M059J (cell line): ENCODE measurements around the gene MTHFD2. TPM values are rescaled to one million over a fixed set of nuclear protein-coding genes. Genes with fewer than 3 reads are reported as not detected.
"Not testable (repeated sequence)": the region's sequence is repeated elsewhere in the genome, so short reads cannot be mapped to it uniquely, and the experiment has no call there.

Experiments used
- DNase-seq: peaks from one replicate; pipeline ENCODE4 v3.0.0-alpha.2; 2012; ENCODE audit warnings: low read depth
- total RNA-seq: library from RNA; depleted of rRNA; stranded (reverse); fragments of >200 nt; shearing (Covaris generic); gene quantifications from 2 replicates; pipeline ENCODE4 v1.2.3, GENCODE V29; 2014

Gene MTHFD2
- total RNA-seq, 1 experiment from 2014 or later, result 73.4 TPM

DNA sequence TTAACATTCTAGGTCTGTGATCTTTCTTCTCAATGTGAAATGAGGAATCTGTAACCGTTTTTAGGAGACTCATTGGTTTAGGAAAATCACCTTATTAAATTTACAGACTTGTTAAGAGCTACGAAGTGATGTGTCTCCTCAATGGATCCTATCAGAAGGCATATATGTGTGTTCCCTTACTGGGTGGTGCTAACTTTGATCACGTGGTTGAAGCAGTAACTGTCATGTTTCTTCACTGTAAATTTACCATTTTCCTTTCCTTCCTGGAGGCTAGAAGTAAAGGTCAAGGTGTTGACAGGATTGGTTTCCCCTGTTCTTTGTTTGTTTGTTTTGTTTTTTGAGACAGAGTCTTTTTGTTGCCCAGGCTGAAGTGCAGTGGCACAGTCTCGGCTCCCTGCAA is 1.4 kb upstream of the MTHFD2 start:
- DNase-seq, result no peak

DNA sequence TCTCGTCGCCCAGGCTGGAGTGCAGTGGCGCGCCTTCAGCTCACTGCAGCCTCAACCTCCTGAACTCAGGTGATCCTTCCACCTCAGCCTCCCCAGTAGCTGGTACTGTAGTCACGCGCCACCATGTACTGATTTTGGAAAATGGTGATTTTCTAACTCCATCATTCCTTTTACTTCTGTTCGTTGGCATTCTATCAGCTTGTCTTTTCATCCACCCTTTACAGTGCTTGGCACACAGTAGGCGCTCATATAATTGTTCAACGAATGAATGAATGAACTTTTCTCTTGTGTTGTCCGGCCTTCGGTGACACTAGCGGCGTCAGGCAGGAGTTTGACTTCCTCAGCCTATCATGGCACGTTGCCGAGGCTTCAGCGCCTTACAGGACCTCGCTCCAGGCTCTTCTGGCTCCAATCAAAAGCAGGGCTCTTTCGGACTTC is 373 bp upstream of the MTHFD2 start:
- no peak for DNase-seq

DNA sequence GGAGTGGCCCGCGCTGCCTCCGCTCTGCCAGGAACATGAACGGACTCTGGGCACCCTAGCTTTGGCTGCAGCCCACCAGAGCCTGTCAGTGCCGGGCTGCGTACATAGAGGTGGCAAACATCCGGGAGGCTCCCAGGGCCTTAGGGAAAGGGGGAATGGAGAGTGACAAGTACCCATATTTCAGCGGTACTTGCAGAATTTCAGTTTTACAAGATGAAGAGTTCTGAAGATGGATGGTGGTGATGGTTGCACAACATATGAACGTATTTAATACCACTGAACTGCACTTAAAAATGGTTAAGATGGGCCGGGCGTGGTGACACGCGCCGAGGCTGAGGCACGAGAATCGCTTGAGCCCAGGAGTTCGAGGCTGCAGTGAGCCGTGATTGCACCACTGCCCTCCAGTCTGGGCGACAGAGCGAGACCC is 873 bp downstream of the MTHFD2 start:
- DNase-seq, result no peak

DNA sequence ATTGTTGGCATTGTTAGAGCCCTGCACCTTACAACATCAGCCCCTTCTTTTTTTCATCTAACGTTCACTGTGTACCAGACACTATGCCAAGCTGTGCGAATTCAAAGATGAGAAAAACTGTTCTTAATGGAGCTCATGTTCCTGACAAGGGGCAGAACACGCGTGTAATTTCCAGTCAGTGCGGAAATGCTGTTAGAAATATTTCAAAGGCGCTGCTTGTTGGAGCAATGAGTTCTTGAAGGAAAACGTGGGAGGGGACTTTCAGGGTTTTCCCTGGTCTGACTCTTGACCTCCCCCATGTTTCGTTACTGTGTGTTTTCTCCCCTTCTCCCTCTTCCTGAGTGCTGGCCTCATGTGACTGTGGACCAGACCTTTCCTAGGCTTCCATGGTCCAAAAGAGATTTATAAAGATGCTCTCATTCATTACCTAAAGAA is 1.5 kb downstream of the MTHFD2 start:
- DNase-seq, result no peak

DNA sequence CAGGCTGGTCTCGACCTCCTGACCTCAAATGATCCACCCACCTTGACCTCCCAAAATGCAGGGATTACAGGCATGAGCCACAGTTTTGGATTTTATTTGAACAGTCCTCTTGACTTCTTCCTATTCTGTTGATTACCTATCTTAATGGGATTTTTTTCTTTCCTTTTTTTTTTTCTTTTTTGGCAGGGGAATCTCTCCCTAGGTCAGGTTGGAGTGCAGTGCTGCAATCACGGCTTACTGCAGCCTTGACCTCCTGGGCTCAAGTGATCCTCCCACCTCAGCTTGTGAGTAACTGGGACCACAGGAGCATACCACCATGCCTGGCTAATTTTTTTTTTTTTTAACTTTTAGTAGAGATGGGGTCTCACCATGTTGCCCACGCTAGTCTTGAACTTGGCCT is 2.8 kb downstream of the MTHFD2 start:
- no peak for DNase-seq

DNA sequence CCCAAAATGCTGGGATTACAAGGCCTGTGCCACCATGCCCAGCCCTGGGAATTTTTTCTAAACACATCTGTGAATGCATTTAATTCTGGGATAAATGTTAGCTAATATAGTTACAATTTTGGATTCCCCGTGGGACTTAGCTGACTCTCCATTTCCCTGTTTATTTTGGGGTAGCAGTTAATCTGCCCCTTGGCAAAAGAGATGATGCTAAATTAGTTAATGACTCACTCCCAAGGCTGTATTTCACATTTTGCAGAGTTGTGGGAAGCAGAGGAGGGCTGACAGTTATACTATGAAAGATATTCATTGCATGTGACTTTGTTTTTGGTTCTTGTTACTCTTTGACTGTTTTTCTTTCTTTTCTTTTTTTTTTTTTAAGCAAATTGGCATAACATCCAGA is 3.2 kb downstream of the MTHFD2 start:
- DNase-seq, result peak; percentile 77

DNA sequence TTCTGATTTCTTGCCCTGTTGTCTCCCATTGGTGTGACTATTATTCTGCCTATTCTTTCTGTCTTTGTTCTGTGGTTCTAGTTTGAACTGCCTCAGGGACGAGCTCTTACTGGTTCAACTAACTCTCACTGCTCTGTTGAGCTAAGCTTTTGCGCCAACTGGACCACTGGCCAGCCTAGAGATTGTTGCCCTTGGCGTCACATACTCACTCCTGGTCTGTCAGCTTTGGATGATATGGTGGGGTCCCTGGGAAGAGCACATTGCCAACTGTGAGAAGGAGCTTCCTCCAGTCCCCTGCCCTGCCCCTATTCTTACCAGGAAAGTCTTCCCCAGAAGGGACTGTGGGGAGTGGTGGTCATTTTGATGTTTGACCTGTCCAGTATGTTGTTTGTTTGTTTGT is 6.0 kb downstream of the MTHFD2 start:
- DNase-seq, result no peak

DNA sequence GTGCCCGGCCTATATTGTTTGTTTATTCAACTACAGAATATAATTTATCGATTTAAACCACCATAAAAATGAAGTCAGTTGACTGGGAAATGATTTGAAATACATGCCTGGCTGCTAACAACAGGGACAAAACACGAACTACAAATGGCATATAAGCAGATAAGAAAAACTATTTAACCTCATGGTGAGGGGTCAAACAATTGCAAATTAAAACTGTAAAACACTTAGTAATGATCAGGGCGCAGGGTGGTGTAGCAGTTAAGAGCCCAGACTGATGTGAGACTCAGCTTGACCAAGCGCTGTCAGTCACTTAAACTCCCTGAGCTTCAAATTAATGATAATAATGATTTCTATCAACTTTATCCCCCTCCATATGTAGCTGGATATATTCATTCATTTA is 6.7 kb downstream of the MTHFD2 start:
- no peak for DNase-seq

DNA sequence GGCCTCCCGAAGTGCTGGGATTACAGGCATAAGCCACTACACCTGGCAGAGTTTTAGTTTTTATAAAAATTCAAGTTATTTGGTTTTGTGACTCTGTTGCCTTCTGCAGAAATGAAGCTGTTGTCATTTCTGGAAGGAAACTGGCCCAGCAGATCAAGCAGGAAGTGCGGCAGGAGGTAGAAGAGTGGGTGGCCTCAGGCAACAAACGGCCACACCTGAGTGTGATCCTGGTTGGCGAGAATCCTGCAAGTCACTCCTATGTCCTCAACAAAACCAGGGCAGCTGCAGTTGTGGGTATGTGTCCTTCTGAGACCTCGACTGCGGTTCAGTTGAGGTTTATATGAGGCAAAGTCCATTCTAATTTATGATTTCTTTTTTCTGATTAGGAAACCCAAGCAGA is 7.2 kb downstream of the MTHFD2 start:
- DNase-seq, result peak; percentile 44

DNA sequence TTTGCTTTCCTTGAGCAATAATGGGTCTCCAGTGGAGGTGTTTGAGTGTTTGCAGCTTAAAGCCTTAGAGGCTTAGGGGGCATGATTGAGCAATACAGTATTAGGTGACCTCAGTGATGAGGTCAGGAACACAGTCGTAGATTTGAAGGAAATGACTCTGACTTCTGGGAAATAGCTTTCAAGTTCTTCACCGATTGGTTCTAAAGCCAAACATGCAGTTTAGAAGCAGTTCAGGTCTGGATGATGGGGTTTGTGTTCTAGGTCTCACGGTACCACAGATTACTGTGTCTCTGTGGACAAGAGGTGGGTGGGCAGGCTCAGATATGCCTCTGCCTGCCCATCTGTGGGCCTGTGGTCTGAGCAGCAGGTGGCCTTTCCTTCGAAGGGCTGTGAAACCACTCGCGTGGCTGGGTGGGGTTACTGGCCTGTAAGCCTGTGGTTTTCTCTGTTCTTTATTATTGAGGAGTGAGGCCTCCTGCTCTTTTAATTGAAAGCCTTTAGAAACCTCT is 7.8 kb downstream of the MTHFD2 start:
- peak; percentile 53 for DNase-seq

DNA sequence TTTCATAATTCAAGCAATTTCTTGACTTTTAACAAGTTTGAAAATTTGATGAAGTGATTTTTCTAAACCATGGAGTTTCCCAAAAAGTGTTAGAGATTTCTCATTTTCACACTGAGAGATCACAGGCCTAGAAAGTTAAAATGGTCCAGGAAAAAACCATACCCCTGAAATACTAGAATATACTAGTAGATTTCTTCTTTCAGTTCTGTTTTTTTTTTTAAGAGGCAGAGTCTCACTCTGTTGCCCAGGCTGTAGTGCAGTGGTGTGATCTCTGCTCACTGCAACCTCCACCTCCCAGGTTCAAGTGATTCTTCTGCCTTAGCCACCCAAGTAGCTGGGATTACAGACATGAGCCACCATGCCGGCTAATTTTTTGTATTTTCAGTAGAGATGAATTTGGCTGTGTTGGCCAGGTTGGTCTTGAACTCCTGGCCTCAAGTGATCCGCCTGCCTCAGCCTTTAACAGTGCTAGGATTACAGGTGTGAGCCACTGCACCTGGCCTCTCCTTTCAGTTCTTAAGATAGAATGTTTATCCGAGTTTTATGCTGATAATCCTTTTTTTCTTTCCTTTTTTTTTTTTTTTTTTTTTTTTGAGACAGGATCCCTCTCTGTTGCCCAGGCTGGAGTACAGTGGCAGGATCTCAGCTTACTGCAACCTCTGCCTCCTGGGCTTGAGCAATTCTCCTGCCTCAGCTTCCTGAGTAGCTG is 14.4 kb downstream of the MTHFD2 start:
- DNase-seq, result no peak

DNA sequence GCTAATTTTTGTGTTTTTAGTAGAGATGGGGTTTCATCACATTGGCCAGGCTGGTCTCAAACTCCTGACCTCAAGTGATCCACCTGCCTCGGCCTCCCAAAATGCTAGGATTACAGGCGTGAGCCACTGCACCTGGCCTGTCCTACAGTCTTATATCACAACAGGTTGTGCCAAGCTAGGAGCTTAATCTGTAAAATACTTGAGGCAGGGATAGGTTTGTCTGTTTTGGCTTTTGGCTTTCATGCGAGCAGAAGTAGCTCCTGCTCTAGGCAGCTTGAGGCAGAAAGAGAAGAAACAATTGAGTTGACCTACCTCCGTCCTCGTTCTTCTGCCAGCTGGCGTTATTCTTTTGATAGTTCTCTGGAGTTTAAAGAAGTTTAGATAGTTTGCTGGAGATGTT is 17.4 kb downstream of the MTHFD2 start:
- DNase-seq, result not testable (repeated sequence)

DNA sequence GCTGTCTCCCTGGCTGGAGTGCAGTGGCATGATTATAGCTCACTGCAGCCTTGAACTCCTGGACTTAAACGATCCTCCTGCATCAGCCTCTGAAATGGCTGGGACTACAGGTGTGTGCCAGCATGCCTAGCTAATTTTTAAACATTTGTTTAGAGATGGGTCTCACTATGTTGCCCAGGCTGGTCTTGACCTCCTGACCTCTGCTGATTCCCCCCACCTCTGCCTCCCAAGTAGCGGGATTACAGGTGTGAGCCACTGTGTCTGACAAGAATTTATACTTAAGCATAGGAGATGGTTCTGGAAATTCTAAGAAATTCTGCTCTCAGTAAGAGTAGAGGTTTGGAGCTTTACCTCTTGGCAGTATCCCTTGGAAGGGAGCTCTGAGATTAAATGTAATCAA is 18.2 kb downstream of the MTHFD2 start:
- DNase-seq, result no peak

DNA sequence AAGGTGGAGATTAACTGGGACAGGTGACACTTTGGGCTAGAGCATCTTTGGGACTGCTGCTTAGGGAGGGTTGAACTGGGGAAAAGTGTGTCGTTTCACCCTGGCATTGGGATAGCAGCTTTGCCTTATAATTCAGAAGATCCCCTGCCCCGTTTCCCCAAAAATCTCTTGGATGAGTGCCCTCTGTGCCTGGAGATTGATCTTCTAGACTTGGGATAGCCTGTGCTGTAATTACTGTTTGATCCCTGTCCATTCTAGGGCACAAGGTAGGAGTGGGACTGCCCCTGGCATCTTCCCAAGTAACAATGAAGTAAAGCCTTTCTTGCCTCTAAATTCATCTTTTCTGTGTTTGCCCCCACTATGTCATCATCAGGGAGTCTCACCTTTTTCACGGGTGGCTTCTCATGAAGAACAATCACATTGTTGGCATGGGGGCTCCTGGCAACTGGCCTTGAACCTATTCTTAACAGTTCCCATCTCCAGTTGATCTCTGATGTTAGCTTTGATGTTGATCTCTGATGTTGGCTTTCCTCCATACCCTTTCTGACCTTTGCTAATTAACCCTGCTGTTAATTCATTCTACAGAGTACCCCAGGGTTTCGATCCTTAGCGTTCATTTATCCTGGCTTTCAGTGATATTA is 21.6 kb downstream of the MTHFD2 start:
- DNase-seq, result no peak

DNA sequence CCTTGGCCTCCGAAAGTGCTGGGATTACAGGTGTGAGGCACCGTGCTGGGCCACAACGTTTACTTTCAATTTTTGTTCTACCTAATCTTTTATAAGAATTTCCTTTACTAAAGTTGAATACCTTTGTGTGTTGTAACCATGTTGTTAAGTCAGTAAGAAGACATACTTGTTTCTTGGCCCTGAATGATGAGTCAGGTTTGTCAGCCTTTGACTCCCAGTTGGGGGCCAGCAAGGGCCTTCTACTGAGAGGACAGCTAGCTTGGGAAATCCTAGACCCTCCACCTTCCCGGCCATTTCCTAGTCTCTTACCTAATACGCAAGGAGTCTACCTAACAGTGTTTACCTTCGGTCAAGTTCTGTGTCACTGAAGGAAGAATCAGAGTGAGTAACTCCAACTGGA is 22.7 kb downstream of the MTHFD2 start:
- DNase-seq, result no peak

DNA sequence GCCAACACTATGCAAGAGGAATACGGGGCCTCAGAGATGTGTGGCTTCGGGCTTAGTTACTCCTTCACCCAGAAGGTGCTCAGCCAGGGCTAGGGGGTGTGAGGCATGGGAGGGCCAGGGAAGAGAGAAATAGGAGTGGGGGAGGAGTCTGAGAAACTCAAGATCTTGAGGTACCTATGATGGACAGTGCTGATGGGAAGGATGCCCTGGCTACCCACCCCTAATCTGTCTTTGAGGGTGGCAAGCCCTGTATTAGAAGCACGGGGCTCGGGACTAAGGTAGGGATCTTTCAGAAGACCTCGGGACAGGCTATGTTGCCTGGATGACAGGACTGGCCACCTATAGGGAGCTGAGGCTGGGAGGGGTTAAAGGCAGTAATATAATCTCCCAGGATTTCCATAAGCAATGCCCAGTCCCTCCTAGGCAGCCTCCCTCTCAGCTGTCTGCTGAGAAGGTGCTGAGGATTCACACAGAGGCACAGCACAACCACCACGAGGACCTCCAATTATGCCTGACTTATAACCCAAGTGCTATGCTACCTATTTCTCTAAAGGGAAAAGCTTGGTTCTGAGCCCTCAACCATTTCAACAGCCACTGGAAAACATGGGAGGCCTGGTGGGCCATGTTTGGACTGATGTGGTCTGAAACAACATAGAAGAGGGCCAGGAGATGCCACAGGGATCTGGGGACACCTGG is 23.3 kb downstream of the MTHFD2 start:
- DNase-seq, result no peak

DNA sequence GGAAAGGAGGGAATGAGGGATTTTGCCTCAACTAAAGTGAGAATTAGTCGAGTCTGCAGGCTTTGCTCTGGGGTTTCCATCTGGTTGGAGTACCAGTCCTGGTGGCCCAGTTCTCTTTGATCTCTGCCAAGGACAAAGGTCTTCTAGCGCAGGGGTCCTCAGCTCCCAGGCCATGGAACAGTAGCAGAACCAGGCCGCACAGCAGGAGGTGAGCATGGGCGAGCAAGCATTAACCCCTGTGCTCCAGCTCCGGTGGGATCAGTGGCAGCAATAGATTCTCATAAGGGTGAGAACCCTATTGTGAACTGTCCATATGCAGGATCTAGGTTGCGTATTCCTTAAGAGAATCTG is 23.9 kb downstream of the MTHFD2 start:
- DNase-seq, result no peak

DNA sequence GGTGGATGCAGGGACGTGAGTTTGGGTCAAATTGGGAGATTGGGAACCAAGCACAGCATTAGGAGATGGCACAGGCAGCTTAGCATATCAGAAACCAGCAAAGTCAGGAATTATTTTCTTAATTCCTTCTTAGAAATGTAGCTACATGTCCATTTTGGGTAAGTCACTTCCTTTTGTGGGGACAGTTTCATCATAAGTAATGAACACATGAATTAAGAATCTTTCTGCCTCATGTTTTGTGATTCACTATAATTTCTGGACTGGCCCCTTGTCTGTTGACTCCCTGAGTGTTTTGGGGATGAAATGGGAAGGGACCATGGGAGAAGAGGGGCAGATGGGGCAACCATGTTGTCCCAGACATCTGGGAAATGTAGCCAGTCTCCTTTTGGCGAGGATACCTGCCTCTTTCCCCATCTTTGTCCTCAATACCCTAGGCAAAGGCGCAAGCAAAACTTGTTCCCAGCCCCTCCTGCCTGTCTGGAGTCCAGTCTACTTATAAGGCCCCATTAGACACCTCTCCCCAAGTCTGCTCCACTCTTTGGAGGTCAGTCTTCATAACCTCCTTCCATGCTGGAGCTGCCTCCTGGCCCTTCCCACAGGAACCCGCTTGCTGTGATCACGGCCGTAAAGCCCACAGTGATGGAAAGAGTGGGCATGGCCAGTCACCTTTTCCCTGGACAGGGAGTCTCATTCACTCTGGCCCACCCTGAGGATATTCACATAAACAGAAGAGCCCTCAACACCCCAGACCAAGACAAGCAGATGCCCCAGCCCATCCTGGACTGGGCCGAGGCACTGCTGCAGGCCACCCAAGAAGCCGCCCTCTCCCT is 25.7 kb downstream of the MTHFD2 start:
- no peak for DNase-seq

DNA sequence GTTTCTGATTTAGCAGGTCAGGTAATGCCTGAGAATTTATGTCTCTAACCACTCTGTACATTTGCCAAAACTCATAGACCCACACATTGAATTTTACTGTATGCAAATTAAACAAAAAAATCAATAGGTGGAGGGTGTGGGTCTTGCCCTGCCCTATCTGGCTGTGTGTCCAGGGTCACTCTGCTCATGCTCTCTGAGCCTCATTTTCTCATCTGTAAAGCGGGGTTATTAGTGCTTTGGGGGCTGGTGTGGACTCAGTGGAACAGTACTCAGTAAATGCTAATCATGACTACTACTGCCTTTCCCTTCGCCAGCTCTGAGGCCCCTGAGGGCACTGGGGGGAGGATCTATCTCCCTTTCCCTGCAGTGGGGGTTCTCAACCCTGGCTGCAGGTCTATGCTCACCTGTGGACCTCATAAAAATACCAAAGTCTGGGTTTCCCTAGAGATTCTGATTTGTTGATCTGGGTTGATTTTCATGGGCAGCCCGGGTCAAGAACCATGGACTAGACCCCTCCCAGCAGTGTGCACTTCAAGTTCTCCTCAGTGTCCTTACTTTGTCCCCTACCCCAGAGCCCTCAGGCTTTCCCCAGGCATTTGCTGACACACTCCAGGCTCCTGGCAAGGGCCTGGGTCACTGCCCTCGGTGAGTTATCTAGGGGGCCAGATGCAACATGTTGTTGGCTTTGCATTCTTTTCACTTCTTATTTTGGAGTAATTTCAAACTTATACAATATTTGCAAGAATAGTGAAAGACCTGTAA is 27.5 kb downstream of the MTHFD2 start:
- no peak for DNase-seq

DNA sequence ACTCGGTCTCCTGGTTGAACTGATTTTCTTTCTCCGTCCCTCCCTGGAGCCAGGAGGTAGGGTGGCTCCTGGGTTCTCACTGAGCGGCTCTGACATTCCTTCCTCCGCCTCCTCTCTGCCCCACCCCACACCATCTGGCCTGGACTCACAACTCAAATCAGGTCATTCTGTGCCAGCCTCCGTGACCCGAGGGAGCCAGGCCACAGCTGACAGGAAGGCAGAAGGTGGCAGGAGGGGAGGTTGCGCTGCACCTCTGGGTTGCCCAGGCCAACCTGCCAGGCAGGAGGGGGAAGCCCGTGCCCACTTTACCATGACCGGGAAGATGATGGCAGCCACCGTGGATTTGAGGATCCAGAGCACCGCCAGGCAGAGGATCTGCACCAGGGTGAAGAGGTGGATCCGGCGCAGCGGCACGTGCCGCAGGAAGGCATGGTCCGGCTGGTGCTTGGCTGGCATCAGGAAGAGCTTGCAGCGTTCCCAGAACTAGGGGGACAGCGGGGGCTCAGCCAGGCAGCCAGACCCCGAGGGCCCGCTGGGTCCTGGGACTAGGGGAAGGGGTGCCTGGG is 28.3 kb downstream of the MTHFD2 start:
- DNase-seq, result no peak

DNA sequence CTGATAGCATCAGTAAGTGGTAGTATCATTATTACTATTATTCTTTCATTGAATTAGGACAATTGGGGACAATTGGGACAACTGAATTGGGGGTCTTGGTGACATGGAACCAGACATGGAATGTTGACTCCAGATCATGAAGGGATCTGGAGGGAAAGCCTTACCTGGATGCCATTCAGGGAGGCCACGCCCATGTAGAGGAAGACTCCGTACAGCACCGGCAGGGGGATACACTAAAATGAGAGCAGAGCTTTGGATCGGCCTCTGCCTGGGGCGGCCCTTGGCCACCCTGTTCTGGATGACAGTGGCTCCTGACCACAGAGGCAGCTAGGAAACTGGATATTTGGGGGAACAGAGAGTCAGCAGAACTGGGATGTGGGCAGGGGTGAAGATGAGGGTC is 29.2 kb downstream of the MTHFD2 start:
- no peak for DNase-seq
